AG09309 (cell line): ENCODE data around the gene TNFRSF18.

ENCODE experiments used
- DNase-seq: peaks from one replicate; pipeline ENCODE4 v3.0.0-alpha.2; 2010; ENCODE audit warnings: low read depth
- H3K4me3 ChIP-seq: 2 replicates; pipeline ENCODE4 v1.5.1; 2011; ENCODE audit warnings: mild to moderate bottlenecking, low read depth, low read length, moderate library complexity; ENCODE audit not compliant: control insufficient read depth
- CTCF ChIP-seq: IDR thresholded peaks from 2 replicates; pipeline ENCODE4 v1.5.1; 2011; ENCODE audit warnings: mild to moderate bottlenecking, low read depth, low read length, inconsistent platforms; ENCODE audit not compliant: insufficient read depth, control insufficient read depth; ENCODE audit errors: missing control alignments

TNFRSF18 gene

DNA sequence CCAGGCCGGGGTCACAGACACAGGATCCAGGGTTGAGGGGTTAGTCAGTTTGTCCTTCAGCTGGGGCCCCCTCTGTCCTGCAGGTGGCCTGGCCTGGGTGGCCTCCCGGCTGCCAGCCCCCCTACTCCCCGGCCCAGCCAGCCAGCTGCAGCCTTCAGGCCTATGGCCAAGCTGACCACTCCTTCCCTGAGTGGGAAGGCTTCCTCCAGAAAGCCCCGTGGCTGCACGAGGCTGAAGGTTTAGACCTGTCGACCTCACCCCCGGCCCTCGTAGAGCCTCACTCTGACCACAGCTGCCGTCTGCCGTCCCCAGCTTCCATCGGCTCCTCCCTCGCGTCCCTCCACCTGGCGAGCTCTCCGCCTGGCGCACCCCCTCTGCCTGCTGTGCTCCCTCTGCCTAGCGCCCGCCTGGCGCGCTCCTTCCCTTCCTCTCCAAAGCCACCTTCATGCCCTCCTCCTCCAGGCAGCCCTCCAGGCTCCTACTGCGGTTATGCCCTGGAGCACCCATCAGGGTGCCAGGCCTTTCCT is 23.1 kb downstream of the TNFRSF18 start:
- no peak for TF ChIP-seq CTCF
- DNase-seq: no peak
- H3K4me3 ChIP-seq: no peak overlapping the region

- no peak for TF ChIP-seq CTCF
- no peak overlapping the region for H3K4me3 ChIP-seq
- no peak for DNase-seq
Observed at GRCh38 chr1:1182491-1183220, 23.7 kb downstream of the TNFRSF18 start.

GRCh38 chr1:1181938-1182410 is 24.4 kb downstream of the TNFRSF18 start:
- DNase-seq: no peak
- TF ChIP-seq CTCF: no peak
- no peak overlapping the region for H3K4me3 ChIP-seq

GRCh38 chr1:1181129-1181937 is 25.1 kb downstream of the TNFRSF18 start:
- H3K4me3 ChIP-seq: no peak overlapping the region
- DNase-seq: no peak
- no peak for TF ChIP-seq CTCF

- TF ChIP-seq CTCF: no peak
Observed at GRCh38 chr1:1179983-1180861, 26.2 kb downstream of the TNFRSF18 start.

GRCh38 chr1:1179346-1179982 is 26.9 kb downstream of the TNFRSF18 start:
- no peak for TF ChIP-seq CTCF
- H3K4me3 ChIP-seq: no peak overlapping the region
- no peak for DNase-seq

More at GRCh38 chr1:1179983-1180861, 26.2 kb downstream of the TNFRSF18 start:
- H3K4me3 ChIP-seq: no peak overlapping the region
- DNase-seq: no peak
